Endothelial cell of umbilical vein (primary cell): ENCODE measurements around the gene MRPL14. TPM values are rescaled to one million over a fixed set of nuclear protein-coding genes. Genes with fewer than 3 reads are reported as not detected.

Source experiments
- BruUV-seq: library from RNA; stranded (reverse); fragments of 400-500 nt; replicated peaks from 2 replicates; lab custom pipeline; 2021; lab: Mats Ljungman, UMichigan
- CTCF ChIA-PET: fragments of 300-600, 350-600 bp; sonication (Branson Sonifier 250); formaldehyde crosslinking; loops from one replicate; lab custom pipeline; 2021; ENCODE audit warnings: antibody characterized with exemption, inconsistent platforms; lab: Charles Lee
- POLR2A ChIA-PET: fragments of 300-600, 350-600 bp; sonication (Branson Sonifier 250); formaldehyde crosslinking; loops from one replicate; lab custom pipeline; 2021; ENCODE audit warnings: antibody characterized with exemption, inconsistent platforms; lab: Charles Lee
- DNase-seq: peaks from one replicate; pipeline ENCODE4 v3.0.0-alpha.2; 2011; ENCODE audit warnings: low read depth, low spot score
- FAIRE-seq: peaks from 2 replicates; lab custom pipeline; 2011; peaks lifted over from hg19 to GRCh38; lab: Jason Lieb, UNC
- H2AFZ ChIP-seq: 2 replicates; pipeline ENCODE4 v1.6.0; 2012; ENCODE audit warnings: low read depth, low read length, control low read depth, inconsistent platforms
- H3K27ac ChIP-seq: 2 replicates; pipeline ENCODE4 v1.5.1; 2011; ENCODE audit warnings: low read depth, mild to moderate bottlenecking, control low read depth, low read length, moderate library complexity; ENCODE audit not compliant: insufficient read depth
- H3K27me3 ChIP-seq, 2 experiments: 2 replicates each; pipeline versions ENCODE4 v1.6.0 to v1.6.1; 2011; ENCODE audit warnings: low read length in 2 of 2, mixed read lengths in 1 of 2; ENCODE audit not compliant: control insufficient read depth in 2 of 2, insufficient read depth in 2 of 2
- H3K36me3 ChIP-seq, 2 experiments: 2 replicates in 1 of 2; 3 replicates in 1 of 2; pipeline ENCODE4 v1.5.1; 2011; ENCODE audit warnings: low read length in 2 of 2, mild to moderate bottlenecking in 1 of 2, moderate library complexity in 1 of 2; ENCODE audit not compliant: control insufficient read depth in 2 of 2, insufficient read depth in 2 of 2; ENCODE audit errors: extremely low read depth in 1 of 2
- H3K4me1 ChIP-seq: 3 replicates; pipeline ENCODE4 v1.5.1; 2011; ENCODE audit warnings: mild to moderate bottlenecking, low read length; ENCODE audit not compliant: control insufficient read depth, insufficient read depth; ENCODE audit errors: extremely low read depth
- H3K4me2 ChIP-seq: 2 replicates; pipeline ENCODE4 v1.6.1; 2011; ENCODE audit warnings: low read length, control low read depth, mixed read lengths; ENCODE audit not compliant: insufficient read depth
- H3K4me3 ChIP-seq, 3 experiments: fragments of 200-600 bp in 1 of 3; sonication (generic), shearing (Covaris generic) in 1 of 3; replicated peaks in 1 of 3; 2 replicates each; pipeline ENCODE4 v1.5.1; 2011 to 2016; ENCODE audit warnings: control low read depth in 3 of 3, low read length in 3 of 3, mild to moderate bottlenecking in 2 of 3, inconsistent platforms in 1 of 3, low read depth in 1 of 3, moderate library complexity in 1 of 3; ENCODE audit not compliant: insufficient read depth in 1 of 3
- H3K79me2 ChIP-seq: 2 replicates; pipeline ENCODE4 v1.6.0; 2012; ENCODE audit warnings: low read length, inconsistent platforms; ENCODE audit not compliant: control insufficient read depth, insufficient read depth
- H3K9ac ChIP-seq: replicated peaks from 2 replicates; pipeline ENCODE3; 2011; ENCODE audit warnings: low read length, control low read depth; ENCODE audit not compliant: insufficient read depth; ENCODE audit errors: extremely low read depth
- H3K9me1 ChIP-seq: replicated peaks from 3 replicates; pipeline ENCODE4 v1.6.0; 2011; ENCODE audit warnings: mild to moderate bottlenecking, low read length; ENCODE audit not compliant: control insufficient read depth, insufficient read depth; ENCODE audit errors: extremely low read depth
- H3K9me3 ChIP-seq: replicated peaks from 2 replicates; pipeline ENCODE4 v1.5.1; 2012; ENCODE audit warnings: low read length, inconsistent platforms; ENCODE audit not compliant: control insufficient read depth, insufficient read depth
- H4K20me1 ChIP-seq: replicated peaks from 2 replicates; pipeline ENCODE3; 2011; ENCODE audit warnings: mild to moderate bottlenecking, low read length; ENCODE audit not compliant: control insufficient read depth, insufficient read depth; ENCODE audit errors: extremely low read depth
- EZH2 ChIP-seq: IDR thresholded peaks from 2 replicates; pipeline ENCODE4 v1.6.1; 2012; ENCODE audit warnings: borderline replicate concordance, low read depth, mild to moderate bottlenecking, moderate library complexity, low read length, inconsistent platforms; ENCODE audit not compliant: severe bottlenecking
- FOS ChIP-seq: IDR thresholded peaks from 2 replicates; pipeline ENCODE4 v1.6.1; 2011; ENCODE audit warnings: mild to moderate bottlenecking, low read length, moderate library complexity, borderline replicate concordance; ENCODE audit not compliant: insufficient read depth
- GATA2 ChIP-seq: IDR thresholded peaks from 2 replicates; pipeline ENCODE4 v1.7.0; 2011; ENCODE audit warnings: low read depth, mild to moderate bottlenecking, moderate library complexity, mixed read lengths, low read length; ENCODE audit not compliant: insufficient read length, insufficient read depth
- JUN ChIP-seq: IDR thresholded peaks from 2 replicates; pipeline ENCODE4 v1.6.1; 2011; ENCODE audit warnings: borderline replicate concordance, low read depth; ENCODE audit not compliant: insufficient read length, insufficient read depth
- MYC ChIP-seq: IDR thresholded peaks from one replicate; pipeline ENCODE4 v1.6.1; 2011; ENCODE audit warnings: mild to moderate bottlenecking, low read depth, low read length
- POLR2A ChIP-seq: IDR thresholded peaks from 2 replicates; pipeline ENCODE4 v1.6.1; 2012; ENCODE audit warnings: low read depth, mild to moderate bottlenecking, control low read depth, low read length
- POLR2AphosphoS5 ChIP-seq: IDR thresholded peaks from 2 replicates; pipeline ENCODE4 v1.6.1; 2012; ENCODE audit warnings: low read depth, mild to moderate bottlenecking, control low read depth, low read length, moderate library complexity; ENCODE audit not compliant: insufficient read depth
- dilution Hi-C: fragments of 300-500 bp; cut with MboI; formaldehyde crosslinking; loops from one replicate; pipeline ENCODE4 v1.15.0; 2019; ENCODE audit warnings: low sequenced_read_pairs; ENCODE audit not compliant: extremely low pct_ligation_motif_present
- intact Hi-C: fragments of 100-400 bp; cut with micrococcal nuclease; formaldehyde crosslinking; loops from one replicate; pipeline ENCODE4 v1.10.0; 2022
- polyA plus RNA-seq, 4 experiments: library from polyadenylated mRNA; depleted of rRNA in 3 of 4; stranded (reverse) in 3 of 4; unstranded in 1 of 4; fragments of >200 nt; gene quantifications; 2 replicates each; pipeline versions ENCODE4 v1.2.1 to v1.2.3, GENCODE V29; 2011 to 2012; ENCODE audit warnings: missing spikeins in 1 of 4
- total RNA-seq: library from RNA; stranded (reverse); gene quantifications from 2 replicates; pipeline ENCODE4 v1.2.3, GENCODE V29; 2021
- TF ChIP-seq, protein P1 (sequence below): IDR thresholded peaks from 2 replicates; pipeline ENCODE4 v1.6.1; 2011; ENCODE audit not compliant: insufficient read depth, insufficient read length
- TF ChIP-seq, protein P2 (sequence below), 2 donors: IDR thresholded peaks; 1 replicate in 1 of 2; 2 replicates in 1 of 2; pipeline ENCODE4 v1.5.1; 2011; ENCODE audit warnings: low read length in 2 of 2, mild to moderate bottlenecking in 2 of 2, moderate library complexity in 2 of 2, control low read depth in 1 of 2, inconsistent platforms in 1 of 2, low read depth in 1 of 2; ENCODE audit not compliant: insufficient read depth in 1 of 2; ENCODE audit errors: extremely low read depth in 1 of 2

MRPL14 gene
- total and polyA plus RNA-seq, 2 donors (not counting 3 experiments of a cell fraction or from before 2014, with no cell fraction given) = 68.1 to 103 TPM

DNA sequence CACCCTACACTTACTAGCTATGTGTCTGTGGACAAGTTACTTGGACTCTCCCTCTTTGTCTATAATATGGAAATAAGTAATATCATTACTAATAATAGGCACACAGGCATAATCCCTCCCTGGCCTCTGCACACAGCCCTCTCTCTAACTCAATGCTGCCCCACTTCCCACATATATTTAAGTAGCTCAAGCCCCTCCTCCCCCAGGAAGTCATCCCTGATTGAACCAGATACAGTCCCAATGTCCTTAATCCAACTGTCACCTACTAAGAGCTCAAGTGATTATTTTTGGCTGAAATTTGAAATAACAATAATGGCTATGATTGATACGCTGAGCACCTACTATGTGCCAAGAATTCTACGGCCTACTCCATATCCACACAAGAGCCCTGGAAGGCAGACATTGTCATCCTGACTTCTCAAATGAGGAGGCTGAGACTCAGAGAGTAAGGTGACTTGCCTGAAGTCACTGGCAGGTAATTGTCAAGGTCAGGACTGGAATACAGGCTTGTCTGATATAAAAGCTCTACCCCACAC, 29.4 kb downstream of the MRPL14 start:
- TF ChIP-seq POLR2A = no peak
- TF ChIP-seq EZH2 = no peak
- TF ChIP-seq MYC = no peak
- no peak for TF ChIP-seq POLR2AphosphoS5
- no peak for TF ChIP-seq GATA2
- TF ChIP-seq, protein P1, sequence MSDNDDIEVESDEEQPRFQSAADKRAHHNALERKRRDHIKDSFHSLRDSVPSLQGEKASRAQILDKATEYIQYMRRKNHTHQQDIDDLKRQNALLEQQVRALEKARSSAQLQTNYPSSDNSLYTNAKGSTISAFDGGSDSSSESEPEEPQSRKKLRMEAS = no peak
- no peak for TF ChIP-seq JUN
- TF ChIP-seq FOS = no peak
- TF ChIP-seq, protein P2, sequence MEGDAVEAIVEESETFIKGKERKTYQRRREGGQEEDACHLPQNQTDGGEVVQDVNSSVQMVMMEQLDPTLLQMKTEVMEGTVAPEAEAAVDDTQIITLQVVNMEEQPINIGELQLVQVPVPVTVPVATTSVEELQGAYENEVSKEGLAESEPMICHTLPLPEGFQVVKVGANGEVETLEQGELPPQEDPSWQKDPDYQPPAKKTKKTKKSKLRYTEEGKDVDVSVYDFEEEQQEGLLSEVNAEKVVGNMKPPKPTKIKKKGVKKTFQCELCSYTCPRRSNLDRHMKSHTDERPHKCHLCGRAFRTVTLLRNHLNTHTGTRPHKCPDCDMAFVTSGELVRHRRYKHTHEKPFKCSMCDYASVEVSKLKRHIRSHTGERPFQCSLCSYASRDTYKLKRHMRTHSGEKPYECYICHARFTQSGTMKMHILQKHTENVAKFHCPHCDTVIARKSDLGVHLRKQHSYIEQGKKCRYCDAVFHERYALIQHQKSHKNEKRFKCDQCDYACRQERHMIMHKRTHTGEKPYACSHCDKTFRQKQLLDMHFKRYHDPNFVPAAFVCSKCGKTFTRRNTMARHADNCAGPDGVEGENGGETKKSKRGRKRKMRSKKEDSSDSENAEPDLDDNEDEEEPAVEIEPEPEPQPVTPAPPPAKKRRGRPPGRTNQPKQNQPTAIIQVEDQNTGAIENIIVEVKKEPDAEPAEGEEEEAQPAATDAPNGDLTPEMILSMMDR (IDR thresholded peaks at IDR 0.05; ENCODE audit: extremely low read depth in 1 of 2, insufficient read depth in 1 of 2, low read depth in 1 of 2, low read length in 2 of 2) = no peak
- no peak for FAIRE-seq
- CTCF ChIA-PET = interaction anchor here (1.0 to 6.6 kb wide), 12 partner anchors 10 to 240 kb away, joined by 3 to 95 read pairs (median 15); partner anchors contain the start of gene SLC35B2

More for the DNA sequence above, 29.4 kb downstream of the MRPL14 start:
- no peaks in the 10 kb centered on the region for H3K9me3 ChIP-seq
- no peaks in the 10 kb centered on the region for H3K36me3 ChIP-seq
- DNase-seq = no peak
- dilution Hi-C loops (no loop called here), intact Hi-C loops (loop anchor here (2.0 kb wide), 1 partner anchor 241 kb away; no protein-coding TSS in a partner anchor)
- H3K27ac ChIP-seq = no peak overlapping the region
- H3K4me3 ChIP-seq = no peak overlapping the region
- POLR2A ChIA-PET = no interaction called here
- H2AFZ ChIP-seq = no peak overlapping the region
- no peaks in the 10 kb centered on the region for H3K79me2 ChIP-seq
- H3K4me1 ChIP-seq = no peaks in the 10 kb centered on the region
- H3K27me3 ChIP-seq = no peaks in the 10 kb centered on the region
- H3K9me1 ChIP-seq = no peaks in the 10 kb centered on the region
- H3K9ac ChIP-seq = no peak overlapping the region
- no peaks in the 10 kb centered on the region for H4K20me1 ChIP-seq
- H3K4me2 ChIP-seq = no peak overlapping the region
- BruUV-seq = no TSS peak
